ENCODE results near the gene TTC32. TPM values are rescaled to one million over a fixed set of nuclear protein-coding genes. Genes with fewer than 3 reads are reported as not detected.
A peak's percentile ranks its signal among the peaks of the same experiment; 100 is the strongest.

Gene TTC32
- polyA plus RNA-seq, 1 experiment = 3.6 TPM

GRCh38 chr2:19899985-19900930 lies 1.5 kb downstream of the TTC32 start:
- no peak for TF ChIP-seq CTCF (IDR thresholded peaks at IDR 0.05; ENCODE audit: insufficient read depth, low read depth, low read length)
- Histone ChIP-seq H3K36me3 (ENCODE audit: control insufficient read depth, insufficient read depth, low read length) (no peaks in the 10 kb centered on the region), H3K4me3 (ENCODE audit: low read depth, low read length) (peak overlapping the region; percentile 65), H3K27me3 (ENCODE audit: control insufficient read depth, insufficient read depth, low read length) (no peaks in the 10 kb centered on the region)
- DNase-seq (ENCODE audit: low read depth) = no peak
- CTCF ChIA-PET = interaction anchor here (1.4 kb wide), 1 partner anchor 15 kb away, joined by 3 read pairs; no protein-coding TSS in a partner anchor
- POLR2A ChIA-PET = no interaction called here

- Histone ChIP-seq H3K4me3 (ENCODE audit: low read depth, low read length) (no peak overlapping the region), H3K36me3 (ENCODE audit: control insufficient read depth, insufficient read depth, low read length) (no peaks in the 10 kb centered on the region), H3K27me3 (ENCODE audit: control insufficient read depth, insufficient read depth, low read length) (no peaks in the 10 kb centered on the region)
- no peak for TF ChIP-seq CTCF (IDR thresholded peaks at IDR 0.05; ENCODE audit: insufficient read depth, low read depth, low read length)
- CTCF ChIA-PET = no interaction called here
- DNase-seq (ENCODE audit: low read depth) = no peak
- POLR2A ChIA-PET = no interaction called here
Measured at GRCh38 chr2:19898592-19899329, 3.0 kb downstream of the TTC32 start.

- ChIA-PET POLR2A (no interaction called here), CTCF (interaction anchor here (0.6 to 0.7 kb wide), 2 partner anchors 61 to 312 kb away, joined by 3 read pairs; no protein-coding TSS in a partner anchor)
- Histone ChIP-seq H3K27me3 (ENCODE audit: control insufficient read depth, insufficient read depth, low read length) (no peaks in the 10 kb centered on the region), H3K36me3 (ENCODE audit: control insufficient read depth, insufficient read depth, low read length) (no peaks in the 10 kb centered on the region), H3K4me3 (ENCODE audit: low read depth, low read length) (no peak overlapping the region)
- no peak for TF ChIP-seq CTCF (IDR thresholded peaks at IDR 0.05; ENCODE audit: insufficient read depth, low read depth, low read length)
- no peak for DNase-seq (ENCODE audit: low read depth)
Measured at GRCh38 chr2:19897623-19898245, 4.0 kb downstream of the TTC32 start.

GRCh38 chr2:19895535-19895934 lies 6.2 kb downstream of the TTC32 start:
- DNase-seq (ENCODE audit: low read depth) = no peak
- POLR2A ChIA-PET = no interaction called here

More at GRCh38 chr2:19895535-19895934, 6.2 kb downstream of the TTC32 start:
- H3K36me3 ChIP-seq (ENCODE audit: control insufficient read depth, insufficient read depth, low read length) = no peaks in the 10 kb centered on the region
- H3K4me3 ChIP-seq (ENCODE audit: low read depth, low read length) = no peak overlapping the region
- TF ChIP-seq CTCF (IDR thresholded peaks at IDR 0.05; ENCODE audit: insufficient read depth, low read depth, low read length) = no peak
- no peaks in the 10 kb centered on the region for H3K27me3 ChIP-seq (ENCODE audit: control insufficient read depth, insufficient read depth, low read length)
- CTCF ChIA-PET = no interaction called here
